ENCODE data around the gene NLRC5.
"Not testable (repeated sequence)": the region's sequence is repeated elsewhere in the genome, so short reads cannot be mapped to it uniquely, and the experiment has no call there.

NLRC5 gene

DNA sequence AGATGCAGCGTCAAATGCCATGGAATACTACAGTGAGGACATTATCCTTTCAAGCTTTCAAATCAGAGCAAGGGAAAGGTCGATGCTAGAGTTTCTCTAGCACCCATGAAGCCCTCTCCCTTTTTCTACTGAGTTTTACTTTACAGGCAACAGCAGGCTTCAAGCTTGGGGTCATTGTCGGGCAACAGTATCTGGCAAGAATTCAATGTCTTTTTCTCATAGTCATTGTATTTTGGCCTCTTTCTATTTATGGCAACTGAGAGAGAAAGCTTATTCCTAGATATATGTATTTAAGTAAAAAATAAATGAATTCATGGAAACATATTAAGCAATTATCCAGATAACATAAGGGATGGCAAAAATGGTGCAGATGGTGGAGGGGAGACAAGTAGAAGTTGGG, 28.0 kb upstream of the NLRC5 start:
- DNase-seq = no peak

DNA sequence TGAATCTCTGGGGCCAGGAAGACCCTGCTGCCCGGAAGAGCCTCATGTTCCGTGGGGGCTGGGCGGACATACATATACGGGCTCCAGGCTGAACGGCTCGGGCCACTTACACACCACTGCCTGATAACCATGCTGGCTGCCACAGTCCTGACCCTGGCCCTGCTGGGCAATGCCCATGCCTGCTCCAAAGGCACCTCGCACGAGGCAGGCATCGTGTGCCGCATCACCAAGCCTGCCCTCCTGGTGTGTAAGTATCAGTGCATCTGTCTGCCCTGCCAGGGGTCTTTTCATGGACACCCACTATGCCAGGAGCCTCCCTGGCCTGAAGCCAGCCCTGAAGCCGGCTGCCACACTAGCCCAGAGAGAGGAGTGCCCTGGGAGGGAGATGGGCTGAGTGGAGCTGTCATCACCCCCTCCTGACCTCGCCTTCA, 27.5 kb upstream of the NLRC5 start, which contains the start of gene CETP:
Gene CETP, plus strand, starts transcription at position 100 of the 431 bp plus-strand sequence. Its CDS starts 30 bp downstream, at position 130.
- no peak for DNase-seq

DNA sequence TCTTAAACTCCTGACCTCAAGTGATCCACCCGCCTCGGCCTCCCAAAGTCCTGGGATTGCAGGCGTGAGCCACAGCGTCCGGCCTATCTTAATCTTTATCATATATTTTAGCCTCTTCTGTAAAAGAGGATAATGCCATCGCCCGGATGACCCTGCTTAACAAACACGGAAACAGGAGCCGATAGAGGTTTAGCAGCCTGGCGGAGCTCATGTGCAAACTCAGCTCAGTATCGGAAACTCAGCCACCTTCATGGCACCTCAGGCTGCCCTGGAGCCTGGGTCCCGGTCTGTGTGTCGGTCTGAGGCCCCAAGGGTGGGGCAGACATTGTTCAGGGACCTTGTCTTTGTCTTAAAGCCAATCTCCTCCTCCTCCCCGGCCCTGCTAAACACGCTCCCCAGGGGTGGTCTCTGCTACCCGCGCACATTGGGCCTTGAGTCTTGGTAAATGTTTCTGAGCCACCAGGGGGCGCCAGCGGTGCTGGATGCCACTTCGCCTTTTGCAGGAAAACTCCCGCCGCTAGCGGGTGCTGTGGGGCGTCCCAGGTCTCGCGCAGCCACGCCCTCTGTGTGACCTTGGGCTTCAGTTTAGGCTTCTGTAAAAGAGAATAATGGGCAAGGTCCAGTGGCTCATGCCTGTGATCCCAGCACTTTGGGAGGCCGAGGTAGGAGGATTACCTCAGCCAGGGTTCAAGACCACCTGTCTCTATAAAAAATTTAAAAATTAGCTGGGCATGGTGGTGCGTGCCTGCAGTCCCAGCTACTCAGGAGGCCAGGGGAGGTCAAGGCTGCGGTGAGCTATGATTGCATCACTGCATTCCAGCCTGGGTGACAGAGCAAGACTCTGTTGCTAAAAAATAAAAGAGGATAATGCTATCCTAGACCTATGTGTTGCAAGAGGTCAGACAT, 24.9 kb upstream of the NLRC5 start:
- DNase-seq = peak; percentile 49 to 59

DNA sequence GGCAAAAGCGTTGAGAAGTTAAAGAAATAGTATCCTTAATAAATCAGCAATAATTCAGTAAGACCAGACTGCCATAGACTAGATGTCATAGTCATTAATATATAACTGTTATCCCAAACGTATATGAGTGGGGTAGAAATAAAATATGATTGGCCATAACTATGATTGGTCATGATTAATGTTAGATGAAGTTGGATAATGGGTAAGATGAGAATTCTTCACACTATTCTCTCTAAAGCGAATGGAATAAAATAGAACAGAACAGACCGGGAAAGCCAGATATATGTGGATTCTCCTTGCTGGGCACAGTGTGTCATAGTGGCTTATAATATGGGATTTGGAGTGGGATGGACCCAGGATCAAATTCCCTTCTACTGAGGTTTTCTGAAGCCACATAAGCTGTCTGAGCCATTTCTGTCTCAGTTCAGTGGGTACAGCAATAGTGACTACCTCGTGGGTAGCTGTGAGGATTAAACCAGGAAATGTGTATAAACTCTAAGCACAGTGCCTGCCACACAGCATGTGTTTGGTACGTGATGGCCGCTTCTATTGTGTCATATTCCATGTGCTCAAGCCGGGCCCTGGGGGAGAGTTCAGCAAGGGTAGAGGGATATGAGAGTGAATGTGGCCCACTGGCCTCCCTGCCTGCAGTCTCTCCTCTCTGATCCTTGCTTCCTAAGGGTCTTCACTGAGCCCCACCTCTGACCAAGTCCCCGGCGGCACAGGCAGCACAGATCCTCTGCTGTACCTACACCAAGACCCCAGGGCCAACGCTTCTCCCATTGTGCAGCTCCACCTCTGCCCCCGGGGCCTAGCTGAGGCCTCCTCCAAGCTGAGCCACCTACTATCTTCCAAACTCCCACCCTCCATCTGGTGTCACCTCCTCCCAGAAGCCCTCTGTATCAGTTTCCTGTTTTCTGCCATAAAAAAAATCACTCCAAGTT, 23.9 kb upstream of the NLRC5 start:
- DNase-seq = no peak

DNA sequence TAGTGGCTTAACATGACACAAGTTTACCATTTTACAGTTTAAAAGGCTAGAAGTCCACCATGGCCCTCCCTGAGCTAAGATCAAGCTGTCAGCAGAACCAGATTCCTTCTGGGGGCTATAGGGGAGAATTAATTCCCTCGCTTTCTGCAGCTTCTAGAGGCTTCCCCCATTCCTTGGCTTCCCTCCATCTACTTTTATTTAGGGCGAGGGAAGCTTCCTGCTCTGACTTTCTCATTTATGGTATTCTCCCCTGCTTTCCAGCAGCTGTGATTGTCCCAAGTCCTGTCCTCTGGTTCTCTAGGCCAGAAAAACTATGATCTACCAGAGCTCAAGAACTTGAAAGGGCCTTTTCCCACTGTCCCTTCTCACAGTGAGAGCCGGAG, 23.3 kb upstream of the NLRC5 start:
- no peak for DNase-seq

DNA sequence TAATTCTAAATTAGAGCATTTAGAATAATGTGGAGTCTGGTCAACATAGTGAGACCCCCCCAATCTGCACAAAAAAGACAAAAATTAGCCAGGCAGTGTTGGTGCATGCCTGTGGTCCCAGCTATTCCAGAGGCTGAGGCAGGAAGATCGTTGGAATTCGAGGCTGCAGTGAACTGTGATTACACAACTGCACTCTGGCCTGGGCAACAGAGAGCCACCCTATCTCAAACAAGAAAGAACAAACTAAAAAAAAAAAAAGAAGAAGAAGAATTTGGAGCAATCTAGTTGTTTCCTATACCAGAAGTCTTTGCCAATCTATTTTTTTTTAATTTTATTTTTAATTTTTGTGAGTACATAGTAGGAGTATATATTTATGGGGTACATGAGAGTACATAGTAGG, 21.6 kb upstream of the NLRC5 start:
- no peak for DNase-seq

DNA sequence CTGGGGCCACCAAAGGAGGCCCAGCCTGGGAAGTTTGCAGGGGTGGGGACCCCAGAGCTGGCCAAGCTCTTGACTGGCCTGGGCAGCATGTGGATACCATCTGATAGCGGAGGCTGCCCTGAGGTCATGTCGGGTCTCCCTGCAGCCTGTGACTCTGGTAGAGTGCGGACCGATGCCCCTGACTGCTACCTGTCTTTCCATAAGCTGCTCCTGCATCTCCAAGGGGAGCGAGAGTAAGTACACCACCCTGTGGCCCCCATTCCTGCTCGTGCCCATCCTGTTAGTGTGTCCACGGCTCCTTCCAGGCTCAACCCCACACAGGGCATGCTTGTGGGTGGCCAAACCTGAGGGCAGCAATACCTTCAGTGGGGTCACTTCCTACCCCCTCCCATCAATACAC, 19.6 kb upstream of the NLRC5 start:
- DNase-seq = no peak

DNA sequence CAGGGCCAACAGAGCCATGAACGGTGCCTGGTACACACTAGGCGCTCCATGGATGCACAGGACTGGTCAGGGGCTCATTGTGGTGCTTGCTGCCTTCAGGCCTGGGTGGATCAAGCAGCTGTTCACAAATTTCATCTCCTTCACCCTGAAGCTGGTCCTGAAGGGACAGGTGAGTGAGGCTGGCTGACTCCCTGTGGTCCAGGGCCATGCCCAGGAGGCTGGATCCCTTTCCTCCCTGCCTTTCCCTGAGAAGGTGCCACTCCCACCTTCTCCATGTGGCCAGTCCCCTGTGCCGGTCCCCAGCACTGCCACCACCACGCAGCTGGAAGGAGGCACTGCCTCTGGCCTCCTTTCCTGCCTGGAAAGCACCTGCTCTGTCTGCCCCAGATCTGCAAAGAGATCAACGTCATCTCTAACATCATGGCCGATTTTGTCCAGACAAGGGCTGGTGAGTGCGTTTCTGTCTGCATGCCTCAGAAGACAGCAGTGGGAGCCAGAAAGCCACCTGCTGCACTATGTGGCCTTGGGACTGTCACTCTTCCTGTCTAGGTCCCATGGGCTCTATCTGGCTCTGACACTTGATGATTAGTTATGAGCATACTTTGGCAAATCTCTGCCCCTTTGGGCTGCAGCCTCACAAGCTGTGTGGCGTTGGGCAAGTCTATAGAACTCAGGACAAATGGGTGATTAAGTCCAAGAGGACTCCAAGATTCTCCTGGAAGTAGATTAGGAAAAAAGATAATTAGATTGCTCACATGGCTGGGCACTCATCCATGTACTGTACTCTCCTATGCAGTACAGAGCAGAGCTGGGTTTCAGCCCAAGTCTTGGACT, 18.2 kb upstream of the NLRC5 start:
- no peak for DNase-seq

DNA sequence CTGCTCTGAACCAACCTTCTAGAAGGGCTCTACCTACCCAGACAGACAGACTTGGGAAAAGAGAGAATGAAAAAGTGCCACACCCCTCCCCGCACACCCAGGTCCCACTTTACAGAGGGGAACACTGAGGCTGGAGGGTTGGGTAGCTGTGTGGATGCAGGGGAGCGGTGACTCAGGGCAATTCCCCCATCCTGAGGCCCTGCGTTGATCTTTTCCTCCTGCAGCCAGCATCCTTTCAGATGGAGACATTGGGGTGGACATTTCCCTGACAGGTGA, 17.7 kb upstream of the NLRC5 start:
- DNase-seq = no peak

DNA sequence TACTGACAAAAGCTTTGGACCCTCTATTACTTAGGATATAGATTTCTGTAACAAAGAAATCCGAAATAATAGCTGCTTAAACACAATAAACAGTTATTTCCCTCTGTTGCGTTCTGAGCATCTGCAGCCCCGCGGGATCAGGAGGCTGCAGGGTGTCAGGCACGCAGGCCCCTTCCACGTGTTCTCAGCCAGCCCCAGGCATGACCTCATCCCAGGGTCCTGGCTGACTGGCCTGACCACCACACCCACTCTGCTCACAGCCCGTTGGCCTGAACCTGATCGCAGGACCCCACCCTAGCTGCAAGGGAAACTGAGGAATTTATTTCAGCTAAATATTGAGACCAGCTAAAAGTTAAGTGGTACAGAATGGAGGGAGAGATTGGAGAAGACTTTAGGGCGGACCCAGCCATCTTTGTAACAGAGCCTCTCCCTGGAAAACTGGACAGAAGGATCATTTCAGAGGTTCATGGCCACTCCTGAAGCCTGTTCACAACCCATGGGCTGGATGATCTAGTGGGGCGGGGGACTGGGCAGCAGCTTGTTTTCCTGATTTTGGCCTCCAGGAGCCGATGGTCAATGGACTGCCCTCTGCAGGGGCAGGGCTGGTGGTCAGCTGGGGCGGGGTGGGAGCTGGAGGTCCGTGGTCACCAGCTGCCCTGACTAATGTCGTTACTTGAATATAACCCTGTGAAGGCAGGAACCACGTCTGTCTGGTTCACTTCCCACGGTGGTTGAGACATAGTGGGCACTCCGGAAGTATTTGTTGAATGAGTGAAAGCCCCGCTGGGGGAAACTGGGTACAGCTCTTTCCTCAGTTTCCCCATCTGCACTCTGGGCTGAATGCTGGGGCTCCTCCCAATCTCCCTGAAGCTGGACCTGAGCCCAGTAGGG, 16.7 kb upstream of the NLRC5 start:
- DNase-seq = no peak

DNA sequence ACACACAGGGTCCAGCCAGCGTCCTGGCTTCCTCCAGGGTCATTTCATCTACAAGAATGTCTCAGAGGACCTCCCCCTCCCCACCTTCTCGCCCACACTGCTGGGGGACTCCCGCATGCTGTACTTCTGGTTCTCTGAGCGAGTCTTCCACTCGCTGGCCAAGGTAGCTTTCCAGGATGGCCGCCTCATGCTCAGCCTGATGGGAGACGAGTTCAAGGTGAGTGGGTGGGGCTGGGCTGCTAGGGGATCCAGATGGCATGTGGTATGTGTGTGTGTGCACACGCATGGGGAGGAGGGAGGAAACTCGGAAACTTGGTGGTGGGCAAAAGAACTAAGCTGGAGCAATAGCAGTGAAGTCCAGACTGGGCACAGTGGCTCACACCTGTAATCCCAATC, 16.1 kb upstream of the NLRC5 start:
- no peak for DNase-seq

DNA sequence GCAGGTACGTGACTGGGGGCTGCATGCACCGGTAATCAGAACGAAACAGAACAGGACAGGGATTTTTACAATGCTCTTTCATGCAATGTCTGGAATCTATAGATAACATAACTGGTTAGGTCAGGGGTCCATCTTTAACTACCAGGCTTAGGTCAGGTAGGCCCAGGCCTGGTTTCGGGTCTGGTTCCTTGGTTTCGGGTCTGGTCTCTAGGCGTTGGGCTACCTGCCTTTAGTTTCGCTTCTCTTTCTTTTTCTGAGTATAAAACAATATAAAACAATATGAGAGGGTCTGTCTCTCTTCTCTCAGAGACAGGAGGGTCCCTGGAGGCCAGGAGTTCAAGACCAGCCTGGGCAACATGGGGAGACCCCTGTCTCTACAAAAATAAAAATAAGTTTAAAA, 15.5 kb upstream of the NLRC5 start:
- DNase-seq = not testable (repeated sequence)

DNA sequence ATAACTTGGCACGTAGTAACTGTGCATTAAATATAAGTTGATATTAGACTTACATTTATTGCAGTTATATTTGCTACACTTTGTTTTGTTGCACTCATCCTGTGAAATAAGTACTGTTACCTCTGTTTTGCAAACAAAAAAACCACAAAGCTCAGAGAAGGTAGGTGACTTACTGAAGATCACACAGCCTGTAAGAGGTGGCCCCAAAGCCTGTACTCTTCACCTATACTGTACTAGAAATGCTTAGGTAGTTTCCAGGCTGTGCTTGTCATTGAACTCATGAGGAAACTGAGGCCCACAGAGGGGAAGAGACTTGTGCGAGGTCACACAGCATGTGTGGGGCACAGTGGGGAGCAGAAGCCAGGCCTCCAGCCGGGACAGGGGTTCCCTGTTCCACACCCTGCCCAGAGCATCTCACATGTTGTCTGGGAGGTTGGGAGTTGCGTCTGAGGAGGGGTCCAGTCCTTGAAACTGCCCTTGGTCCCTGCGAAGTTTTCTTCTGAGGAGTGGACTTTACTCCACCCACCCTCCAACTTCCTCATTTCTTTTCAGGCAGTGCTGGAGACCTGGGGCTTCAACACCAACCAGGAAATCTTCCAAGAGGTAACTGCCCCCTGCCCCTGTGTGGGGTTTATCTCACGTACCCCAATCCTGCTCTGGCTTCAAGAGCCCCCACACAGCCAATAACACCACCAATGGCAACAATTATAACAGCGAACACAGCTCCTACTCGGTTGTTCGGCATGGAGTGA, 14.6 kb upstream of the NLRC5 start:
- no peak for DNase-seq

DNA sequence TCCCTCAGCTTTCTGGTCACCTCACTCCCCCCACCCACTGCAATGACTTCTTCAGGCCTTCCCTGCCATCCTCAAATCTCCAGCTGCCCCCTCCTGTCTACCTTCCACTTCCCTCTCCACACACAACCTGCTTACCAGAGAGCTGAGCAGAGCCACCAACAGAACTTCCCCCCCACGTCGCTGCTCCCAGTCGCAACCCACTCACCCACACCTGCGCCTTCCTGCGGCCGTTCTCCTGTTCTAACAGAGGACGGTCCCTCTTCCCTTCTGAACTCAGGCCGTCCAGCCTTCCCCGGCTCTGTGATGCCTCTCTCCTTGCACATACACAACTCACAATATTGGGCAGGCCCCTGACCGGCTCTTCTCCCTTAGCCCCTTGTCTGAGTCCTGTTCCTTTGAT, 13.6 kb upstream of the NLRC5 start:
- DNase-seq = no peak

DNA sequence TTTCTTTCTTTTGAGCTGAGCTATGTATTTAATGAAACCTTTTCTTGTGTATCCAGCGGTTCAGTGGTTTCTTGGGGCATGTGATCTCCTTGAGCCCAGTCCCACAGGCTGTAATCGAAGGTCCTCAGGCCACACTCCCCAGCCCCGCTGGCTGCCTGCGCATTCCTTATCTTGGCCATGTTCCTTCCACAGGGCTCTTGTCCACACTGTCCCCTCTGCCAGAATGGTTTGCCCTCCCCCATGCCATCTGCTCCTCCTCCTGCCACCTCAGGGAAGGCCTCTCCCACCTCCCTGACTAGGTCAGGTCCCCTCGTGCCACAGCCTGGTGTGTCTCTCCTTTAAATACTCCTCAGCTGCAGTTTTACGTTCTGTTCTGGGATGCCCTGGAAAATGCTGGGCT, 12.1 kb upstream of the NLRC5 start:
- DNase-seq = no peak

DNA sequence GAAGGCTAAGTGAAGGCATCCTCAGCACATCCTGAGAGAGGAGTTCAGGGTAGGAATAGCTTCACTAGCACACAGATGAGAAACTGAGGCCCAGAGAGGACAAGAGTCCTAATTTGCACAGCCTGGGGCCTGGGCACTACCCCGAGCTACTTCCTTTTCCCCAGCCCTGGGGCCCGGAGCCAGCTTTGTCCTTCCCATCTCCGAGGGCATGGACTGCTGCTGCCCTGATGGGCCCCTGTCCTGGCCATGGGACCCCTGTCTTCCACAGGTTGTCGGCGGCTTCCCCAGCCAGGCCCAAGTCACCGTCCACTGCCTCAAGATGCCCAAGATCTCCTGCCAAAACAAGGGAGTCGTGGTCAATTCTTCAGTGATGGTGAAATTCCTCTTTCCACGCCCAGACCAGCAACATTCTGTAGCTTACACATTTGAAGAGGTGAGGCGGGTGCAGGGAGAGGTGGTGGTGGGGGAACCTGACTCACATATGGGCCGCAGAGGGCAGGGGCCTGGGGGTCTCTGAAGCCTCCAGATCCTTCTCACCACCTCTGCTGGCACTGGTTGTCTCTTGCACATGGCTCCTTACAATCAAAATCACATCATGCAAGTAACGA, 11.4 kb upstream of the NLRC5 start:
- DNase-seq = no peak

DNA sequence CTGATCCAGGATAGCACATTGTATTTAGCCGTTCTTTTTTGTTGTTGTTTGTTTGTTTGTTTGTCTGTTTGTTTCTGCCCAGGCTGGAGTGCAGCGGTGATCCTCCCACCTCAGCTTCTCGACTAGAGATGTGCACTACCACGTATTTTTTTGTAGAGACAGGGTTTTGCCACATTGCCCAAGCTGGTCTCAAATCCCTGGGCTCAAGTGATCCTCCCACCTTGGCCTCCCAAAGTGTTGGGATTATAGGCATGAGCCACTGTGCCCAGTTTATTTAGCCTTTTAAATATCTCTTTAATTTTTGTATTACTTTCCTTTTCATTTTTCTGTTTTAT, 9.2 kb upstream of the NLRC5 start:
- DNase-seq = no peak

DNA sequence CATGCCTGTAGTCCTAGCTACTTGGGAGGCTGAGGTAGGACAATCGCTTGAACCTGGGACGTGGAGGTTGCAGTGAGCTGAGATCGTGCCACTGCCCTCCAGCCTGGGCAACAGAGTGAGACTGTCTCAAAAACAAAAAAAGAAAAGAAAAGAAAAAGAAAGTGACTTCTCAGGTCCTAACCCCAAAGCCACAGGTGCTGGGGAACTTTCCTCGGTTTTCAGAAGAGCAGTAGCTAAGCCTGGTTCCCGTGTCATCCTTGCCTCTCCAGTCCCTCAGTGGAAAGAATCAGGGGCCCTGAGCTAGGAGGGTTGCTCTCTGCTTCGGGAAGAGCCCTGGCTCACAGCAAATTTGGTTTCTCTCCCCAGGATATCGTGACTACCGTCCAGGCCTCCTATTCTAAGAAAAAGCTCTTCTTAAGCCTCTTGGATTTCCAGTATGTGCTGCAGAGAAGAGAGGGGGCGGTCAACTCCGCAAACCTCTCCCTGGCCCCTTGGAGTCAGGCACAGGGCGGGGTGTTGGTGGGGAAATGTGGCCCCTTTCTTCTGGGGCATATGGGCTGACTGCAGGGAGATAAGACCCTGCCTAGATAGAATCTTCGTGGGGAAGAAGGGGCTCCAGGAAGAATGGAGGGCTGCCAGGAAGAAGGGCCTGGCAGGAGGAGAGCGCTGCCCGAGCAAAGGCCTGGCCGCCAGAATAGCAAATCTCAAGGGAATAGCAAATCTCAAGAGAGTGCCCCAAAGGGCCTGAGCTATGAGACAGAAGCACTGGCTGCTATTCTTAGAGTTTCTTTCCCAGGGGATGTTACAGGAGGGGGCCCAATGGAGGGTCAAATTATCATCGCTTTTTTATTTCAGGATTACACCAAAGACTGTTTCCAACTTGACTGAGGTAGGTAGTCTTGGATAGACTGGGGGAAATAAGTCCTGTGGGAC, 8.3 kb upstream of the NLRC5 start:
- DNase-seq = no peak

DNA sequence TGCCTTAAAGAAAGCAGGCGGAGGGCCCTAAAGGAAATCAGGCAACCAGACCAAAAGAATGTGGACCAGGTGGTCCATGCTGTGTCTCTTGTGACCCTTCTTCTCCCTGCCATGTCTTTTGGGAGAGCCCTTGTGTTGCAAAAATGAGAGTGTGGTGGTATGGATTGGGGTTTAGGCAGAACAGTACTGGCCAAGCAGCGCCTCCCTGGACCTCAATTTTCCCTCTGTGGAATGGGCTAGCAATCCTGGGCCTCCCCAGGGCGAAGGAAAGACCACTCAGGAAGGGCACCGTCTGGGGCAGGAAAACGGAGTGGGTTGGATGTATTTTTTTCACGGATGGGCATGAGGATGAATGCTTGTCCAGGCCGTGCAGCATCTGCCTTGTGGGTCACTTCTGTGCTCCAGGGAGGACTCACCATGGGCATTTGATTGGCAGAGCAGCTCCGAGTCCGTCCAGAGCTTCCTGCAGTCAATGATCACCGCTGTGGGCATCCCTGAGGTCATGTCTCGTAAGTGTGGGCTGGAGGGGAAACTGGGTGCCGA, 7.6 kb upstream of the NLRC5 start:
- DNase-seq = no peak

DNA sequence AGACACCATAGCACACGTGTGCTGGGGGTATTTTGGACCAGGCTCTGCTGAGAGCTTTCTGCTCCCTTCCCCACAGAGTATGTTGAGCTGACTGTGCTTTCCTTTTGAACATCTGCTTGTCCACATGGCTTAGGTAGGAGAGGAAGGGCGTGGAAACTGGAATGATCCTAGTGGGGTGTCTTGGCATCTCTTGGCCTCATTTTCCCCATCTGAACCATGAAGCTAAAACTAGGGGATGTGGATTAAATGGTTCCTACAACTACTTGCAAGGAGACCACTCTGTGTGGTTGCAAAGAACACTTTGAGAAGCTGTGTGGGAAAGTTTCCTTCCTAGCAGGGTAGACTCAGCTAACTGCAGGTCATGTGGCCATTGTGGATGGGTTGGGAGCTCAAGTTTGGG, 6.7 kb upstream of the NLRC5 start:
- DNase-seq = no peak

All from NCI-H1930 (cell line).